ENCODE data around the gene ANKRD23. TPM values are rescaled to one million over a fixed set of nuclear protein-coding genes. Genes with fewer than 3 reads are reported as not detected.
"Not testable (repeated sequence)": the region's sequence is repeated elsewhere in the genome, so short reads cannot be mapped to it uniquely, and the experiment has no call there.

Gene ANKRD23
- polyA plus RNA-seq, 3 donors = 0.22 to 2.7 (median 1.0) TPM

GRCh38 chr2:96809951-96810782 lies 33.7 kb downstream of the ANKRD23 start:
- WGBS, 3 donors = 82 to 88% (median 86%) methylated on average over 12 of the region's 12 CpGs
- no peak overlapping the region for H3K27ac ChIP-seq (ENCODE audit: low read depth, low read length)

- WGBS, 3 donors = 81 to 90% (median 89%) methylated on average over 13 of the region's 13 CpGs
- H3K27ac ChIP-seq (ENCODE audit: low read depth, low read length) = no peak overlapping the region
Measured at GRCh38 chr2:96809216-96809882, 34.5 kb downstream of the ANKRD23 start.

GRCh38 chr2:96808176-96808837 lies 35.5 kb downstream of the ANKRD23 start:
- WGBS, 3 donors = 75 to 91% (median 88%) methylated on average over 10 of the region's 10 CpGs
- no peak overlapping the region for H3K27ac ChIP-seq (ENCODE audit: low read depth, low read length)

- WGBS, 3 donors = 78 to 95% (median 94%) methylated on average over 10 of the region's 10 CpGs
Measured at GRCh38 chr2:96807127-96807471, 36.7 kb downstream of the ANKRD23 start.

GRCh38 chr2:96806468-96807126 lies 37.2 kb downstream of the ANKRD23 start:
- no peak overlapping the region for H3K27ac ChIP-seq (ENCODE audit: low read depth, low read length)
- 86 to 88% (median 87%) methylated on average over 23 of the region's 23 CpGs for WGBS, 3 donors

More at GRCh38 chr2:96807127-96807471, 36.7 kb downstream of the ANKRD23 start:
- no peak overlapping the region for H3K27ac ChIP-seq (ENCODE audit: low read depth, low read length)

- H3K27ac ChIP-seq (ENCODE audit: low read depth, low read length) = not testable (repeated sequence)
- 92 to 96% (median 95%) methylated on average over 11 to 16 of the region's 20 CpGs for WGBS, 3 donors
Measured at GRCh38 chr2:96805946-96806345, 37.9 kb downstream of the ANKRD23 start.

GRCh38 chr2:96804986-96805385 lies 38.8 kb downstream of the ANKRD23 start:
- H3K27ac ChIP-seq (ENCODE audit: low read depth, low read length) = no peak overlapping the region

GRCh38 chr2:96802721-96803120 lies 41.1 kb downstream of the ANKRD23 start:
- 88 to 97% (median 95%) methylated on average over 7 of the region's 7 CpGs for WGBS, 3 donors
- H3K27ac ChIP-seq (ENCODE audit: low read depth, low read length) = no peak overlapping the region

- no peak overlapping the region for H3K27ac ChIP-seq (ENCODE audit: low read depth, low read length)
- 80 to 83% (median 81%) methylated on average over 10 of the region's 10 CpGs for WGBS, 3 donors
Measured at GRCh38 chr2:96801786-96802595, 41.8 kb downstream of the ANKRD23 start.

GRCh38 chr2:96801005-96801785 lies 42.6 kb downstream of the ANKRD23 start:
- 38 to 48% (median 47%) methylated on average over 14 to 15 of the region's 15 CpGs for WGBS, 3 donors
- no peak overlapping the region for H3K27ac ChIP-seq (ENCODE audit: low read depth, low read length)

GRCh38 chr2:96800061-96801004 lies 43.5 kb downstream of the ANKRD23 start:
- 81 to 89% (median 84%) methylated on average over 25 to 27 of the region's 27 CpGs for WGBS, 3 donors
- no peak overlapping the region for H3K27ac ChIP-seq (ENCODE audit: low read depth, low read length)

GRCh38 chr2:96799623-96799935 lies 44.2 kb downstream of the ANKRD23 start:
- 89 to 93% (median 90%) methylated on average over 8 of the region's 8 CpGs for WGBS, 3 donors
- peak overlapping the region; percentile 19 for H3K27ac ChIP-seq (ENCODE audit: low read depth, low read length)

- WGBS, 3 donors = 86 to 90% (median 88%) methylated on average over 21 to 23 of the region's 23 CpGs
- H3K27ac ChIP-seq (ENCODE audit: low read depth, low read length) = no peak overlapping the region
Measured at GRCh38 chr2:96798733-96799622, 44.8 kb downstream of the ANKRD23 start.

- 94 to 98% (median 97%) methylated on average over 22 to 23 of the region's 23 CpGs for WGBS, 3 donors
- no peak overlapping the region for H3K27ac ChIP-seq (ENCODE audit: low read depth, low read length)
Measured at GRCh38 chr2:96797066-96797625, 46.7 kb downstream of the ANKRD23 start.

GRCh38 chr2:96796497-96796896 lies 47.3 kb downstream of the ANKRD23 start:
- not testable (repeated sequence) for H3K27ac ChIP-seq (ENCODE audit: low read depth, low read length)
- 88 to 97% (median 89%) methylated on average over 6 of the region's 6 CpGs for WGBS, 3 donors
